Cardiac fibroblast (primary cell): Measurements from ENCODE around the gene PIAS2.
A peak's percentile ranks its signal among the peaks of the same experiment; 100 is the strongest.

ENCODE experiments used
- DNase-seq, 2 donors: peaks; one replicate each; pipeline versions ENCODE4 v3.0.0 to v3.0.0-alpha.2; 2010; ENCODE audit warnings: low read depth in 2 of 2
- H3K4me3 ChIP-seq, 2 donors: replicated peaks in 1 of 2; 1 replicate in 1 of 2; 2 replicates in 1 of 2; pipeline ENCODE4 v1.5.1; 2011; ENCODE audit warnings: low read depth in 2 of 2, low read length in 2 of 2, mild to moderate bottlenecking in 2 of 2, moderate library complexity in 1 of 2
- CTCF ChIP-seq: IDR thresholded peaks from one replicate; pipeline ENCODE4 v1.5.1; 2011; ENCODE audit warnings: low read depth, mild to moderate bottlenecking, low read length, inconsistent platforms

The PIAS2 gene

DNA sequence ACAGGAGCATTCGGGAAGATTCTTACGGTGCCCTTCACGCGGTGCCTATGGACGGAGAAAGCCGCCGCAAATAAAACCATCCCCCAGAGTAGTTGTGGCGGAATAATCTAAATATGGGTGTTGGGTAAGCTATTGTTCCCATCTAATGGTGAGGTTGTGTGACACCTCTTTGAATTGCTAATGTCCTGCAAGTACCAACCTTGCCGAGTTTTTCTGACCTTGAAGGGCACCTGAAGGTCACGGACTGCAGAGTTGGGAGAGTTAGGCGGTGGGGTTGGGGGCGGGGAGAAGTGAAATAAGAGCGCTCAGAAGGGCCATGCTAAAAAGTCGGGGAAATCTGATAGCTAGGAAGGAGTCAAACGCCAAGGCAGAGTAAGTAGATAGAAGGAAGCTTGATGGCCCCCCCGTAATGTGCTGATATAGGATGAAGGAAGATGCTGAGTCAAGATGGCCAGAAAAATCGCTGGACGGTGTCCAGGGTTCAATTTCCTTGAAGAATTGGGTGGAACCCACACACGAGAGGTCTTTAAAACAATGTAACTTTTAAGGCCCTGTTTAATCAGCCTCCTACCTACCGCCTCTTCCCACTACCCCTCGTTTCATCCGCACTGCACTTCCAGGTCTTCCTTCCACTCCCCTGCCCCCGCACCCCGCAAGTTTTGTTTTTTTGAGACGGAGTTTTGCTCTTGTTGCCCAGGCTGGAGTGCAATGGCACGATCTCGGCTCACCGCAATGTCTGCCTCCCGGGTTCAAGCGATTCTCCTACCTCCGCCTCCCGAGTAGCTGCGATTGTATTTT is 695 bp upstream of the PIAS2 start:
- no peak for TF ChIP-seq CTCF
- H3K4me3 ChIP-seq: peak overlapping the region; percentile 62 to 82
- DNase-seq: peak; percentile 31 to 36

DNA sequence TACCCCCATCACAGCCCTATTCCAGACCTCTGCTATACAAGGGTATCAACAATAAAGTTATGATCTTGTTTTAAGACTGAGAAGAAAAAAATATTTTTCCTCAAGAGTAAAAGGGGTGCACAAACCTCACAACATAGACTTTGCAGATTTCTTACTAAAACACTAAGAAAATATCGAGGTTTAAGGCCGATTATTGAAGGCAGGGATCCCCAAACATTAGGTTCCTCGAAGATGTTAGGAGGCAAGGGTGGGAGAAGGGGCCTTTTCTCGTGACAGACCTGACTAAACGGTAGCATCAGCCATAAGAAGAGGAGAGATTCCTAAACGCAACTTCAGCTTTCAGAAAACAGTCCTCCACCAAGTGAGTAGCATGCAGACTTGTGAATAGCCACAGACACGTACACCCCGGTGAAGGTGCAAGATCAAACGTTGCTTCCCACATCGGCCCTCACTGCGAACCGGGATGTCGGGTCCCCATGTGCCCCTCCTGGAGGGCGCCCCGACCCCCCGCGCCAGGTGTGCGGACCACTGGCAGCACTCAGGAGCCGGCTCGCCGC is 678 bp downstream of the PIAS2 start:
- peak; percentile 40 to 41 for DNase-seq
- H3K4me3 ChIP-seq: peak overlapping the region; percentile 62 to 82
- no peak for TF ChIP-seq CTCF

DNA sequence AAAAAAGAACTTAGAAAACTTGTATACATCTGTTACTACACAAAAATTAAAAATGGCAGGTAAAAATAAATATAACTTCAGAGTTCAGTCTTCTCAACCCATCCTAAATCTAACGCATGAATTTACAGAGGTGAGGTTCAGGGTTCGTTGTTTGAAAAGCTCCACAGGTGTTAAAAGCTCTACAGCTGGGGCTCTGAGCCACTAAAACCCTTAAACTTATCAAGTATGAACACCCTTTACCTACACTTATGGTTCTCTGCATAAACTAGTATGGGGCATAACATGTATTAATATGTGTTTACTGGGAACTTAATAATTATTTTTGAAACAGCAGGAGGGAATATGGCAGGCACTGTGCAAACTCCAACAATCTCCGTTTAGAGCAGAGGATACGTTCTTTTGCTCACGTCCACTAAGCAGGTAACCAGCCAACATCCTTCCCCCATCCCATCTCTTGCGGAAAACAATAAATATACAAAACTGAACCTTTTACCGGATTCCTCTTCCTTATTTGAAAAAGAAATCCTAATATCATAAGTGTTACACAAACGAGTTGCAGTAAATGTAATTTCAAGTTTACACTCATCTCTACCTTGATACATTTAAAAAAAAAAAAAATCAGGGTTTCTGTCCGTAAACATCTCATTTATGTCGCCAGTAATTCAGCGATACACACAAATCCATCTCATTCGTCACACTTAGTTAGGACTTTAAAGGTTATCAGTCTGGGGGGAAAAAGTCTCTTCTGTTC is 1.3 kb downstream of the PIAS2 start:
- DNase-seq: no peak
- TF ChIP-seq CTCF: no peak

GRCh38 chr18:46910856-46911255 is 6.5 kb downstream of the PIAS2 start:
- DNase-seq: no peak
- no peak overlapping the region for H3K4me3 ChIP-seq
- no peak for TF ChIP-seq CTCF

More for the DNA sequence above, 1.3 kb downstream of the PIAS2 start:
- H3K4me3 ChIP-seq: peak overlapping the region; percentile 62 to 82

DNA sequence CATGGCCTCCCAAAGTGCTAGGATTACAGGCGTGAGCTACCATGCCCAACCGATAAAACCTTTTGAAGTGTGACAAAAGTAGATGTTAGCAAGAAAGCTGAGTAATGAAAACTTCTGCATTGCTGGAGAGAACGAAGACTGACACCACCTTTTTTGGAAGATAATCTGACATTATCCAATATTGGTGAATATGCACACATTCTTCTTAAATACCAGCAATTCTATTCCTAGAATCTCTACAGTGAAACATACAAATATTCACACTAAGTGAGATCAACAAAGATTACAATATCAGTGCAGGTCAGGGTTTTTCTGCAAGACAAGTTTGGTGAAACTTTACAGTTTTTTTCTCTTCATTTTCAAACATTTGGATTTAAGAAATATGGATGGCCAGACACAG is 7.8 kb downstream of the PIAS2 start:
- H3K4me3 ChIP-seq: no peak overlapping the region
- no peak for DNase-seq
- no peak for TF ChIP-seq CTCF

DNA sequence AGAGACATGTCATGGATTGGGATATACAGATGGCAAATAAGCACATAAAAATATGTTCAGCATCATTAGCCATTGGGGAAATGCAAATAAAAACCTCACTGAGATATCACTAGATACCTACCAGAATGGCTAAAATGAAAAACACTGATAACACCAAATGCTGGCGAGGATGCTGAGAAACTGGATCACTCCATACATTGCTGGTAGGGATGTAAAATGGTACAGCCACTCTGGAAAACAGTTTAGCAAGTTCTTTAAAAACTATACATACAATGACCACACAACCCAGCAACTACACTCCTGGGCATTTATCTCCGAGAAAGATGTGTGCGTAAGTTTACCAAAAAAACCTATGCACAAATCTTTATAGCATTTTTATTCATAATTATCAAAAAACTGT is 13.9 kb downstream of the PIAS2 start:
- no peak overlapping the region for H3K4me3 ChIP-seq
- TF ChIP-seq CTCF: no peak
- DNase-seq: no peak
